GM21526 (cell line): Measurements from ENCODE around the gene RAB42.
A peak's percentile ranks its signal among the peaks of the same experiment; 100 is the strongest.
"Not testable (repeated sequence)": the region's sequence is repeated elsewhere in the genome, so short reads cannot be mapped to it uniquely, and the experiment has no call there.

Experiments
- ATAC-seq: cut with Tn5 transposase; IDR thresholded peaks from one replicate; pipeline ENCODE4 v1.9.1; 2021; ENCODE audit warnings: moderate library complexity; ENCODE audit not compliant: unreplicated experiment, low FRiP score

The RAB42 gene

DNA sequence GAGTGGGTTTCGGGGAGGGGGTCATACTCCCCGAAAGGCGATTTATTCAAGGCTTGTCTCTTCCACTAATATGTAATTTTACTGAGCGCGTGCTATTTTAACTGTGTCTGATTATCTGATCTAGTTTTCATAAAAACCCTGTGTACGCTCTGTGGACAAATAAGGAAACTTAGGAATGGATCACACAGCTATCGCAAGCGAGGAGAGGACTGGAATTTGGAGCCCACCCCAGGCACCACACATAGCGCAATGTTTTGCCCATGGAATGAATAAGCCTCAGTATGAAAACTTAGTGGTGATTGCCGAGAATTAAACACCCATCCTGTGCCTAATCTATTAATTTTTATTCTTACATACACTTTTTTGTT is 9.8 kb upstream of the RAB42 start:
- ATAC-seq: no peak

DNA sequence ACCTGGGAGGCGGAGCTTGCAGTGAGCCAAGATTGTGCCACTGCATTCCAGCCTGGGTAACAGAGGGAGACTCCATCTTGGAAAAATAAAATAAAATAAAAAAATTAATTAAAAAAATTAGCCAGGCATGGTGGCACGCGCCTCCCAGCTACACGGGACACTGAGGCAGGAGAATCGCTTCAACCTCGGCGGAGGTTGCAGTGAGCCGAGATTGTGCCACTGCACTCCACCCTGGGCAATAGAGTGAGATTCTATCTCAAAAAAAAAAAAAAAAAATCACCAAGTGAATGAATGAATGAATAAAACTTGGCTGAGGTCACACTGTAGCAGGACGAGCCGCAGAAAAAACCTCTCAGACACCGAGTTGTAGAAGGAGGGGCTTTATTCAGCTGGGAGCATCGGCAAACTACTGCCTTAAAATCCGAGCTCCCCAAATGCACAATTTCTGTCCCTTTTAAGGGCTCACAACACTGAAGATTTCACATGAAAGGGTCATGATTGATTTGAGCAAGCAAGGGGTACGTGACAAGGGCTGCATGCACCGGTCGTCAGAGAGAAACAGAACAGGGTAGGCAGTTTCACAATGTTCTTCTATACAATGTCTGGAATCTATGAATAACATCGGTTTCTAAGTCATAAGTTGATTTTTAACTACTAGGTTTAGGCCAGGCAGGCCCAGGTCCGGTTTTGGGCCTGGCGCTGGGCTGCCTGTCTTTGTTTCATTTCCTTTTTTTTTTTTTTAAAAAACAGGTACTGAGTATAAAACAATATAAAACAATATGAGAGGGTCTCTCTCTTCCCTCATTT is 5.3 kb upstream of the RAB42 start:
- not testable (repeated sequence) for ATAC-seq

GRCh38 chr1:28592321-28593071 is 431 bp downstream of the RAB42 start:
- no peak for ATAC-seq

- not testable (repeated sequence) for ATAC-seq
These were observed 1.9 kb downstream of the RAB42 start for GRCh38 chr1:28593988-28594356.

- ATAC-seq: not testable (repeated sequence)
These were observed 2.8 kb downstream of the RAB42 start for GRCh38 chr1:28594686-28595411.

DNA sequence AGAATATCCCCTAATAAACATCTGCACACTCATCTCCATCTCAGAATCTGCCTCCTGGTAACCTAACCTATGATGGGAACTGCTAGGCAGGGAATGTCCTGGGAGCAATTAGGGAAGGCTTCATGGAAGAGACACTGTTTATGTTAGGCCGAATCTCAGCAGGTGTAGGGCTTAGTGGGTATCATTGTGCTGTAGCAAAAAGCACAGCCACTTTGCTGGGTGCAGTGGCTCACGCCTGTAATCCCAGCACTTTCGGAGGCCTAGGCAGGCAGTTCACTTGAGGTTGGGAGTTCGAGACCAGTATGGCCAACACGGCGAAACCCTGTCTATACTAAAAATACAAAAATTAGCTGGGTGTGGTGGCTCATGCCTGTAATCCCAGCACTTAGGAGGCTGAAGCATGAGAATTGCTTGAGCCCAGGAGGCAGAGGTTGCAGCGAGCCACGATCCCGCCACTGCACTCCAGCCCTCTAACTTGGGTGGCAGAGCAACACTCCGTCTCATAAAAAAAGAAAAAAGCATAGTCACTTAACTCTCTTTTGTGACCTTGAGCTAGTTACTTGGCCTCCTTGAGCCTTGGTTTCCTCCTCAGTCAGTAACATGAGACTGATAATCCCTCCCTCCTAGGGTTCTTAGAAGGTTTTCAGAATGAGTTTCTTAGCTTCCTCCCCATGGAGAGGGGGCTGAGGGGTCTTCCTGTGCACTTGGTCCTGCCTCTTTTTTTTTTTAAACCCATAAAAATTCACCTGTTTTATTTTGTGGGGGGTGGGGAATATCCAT is 3.5 kb downstream of the RAB42 start:
- ATAC-seq: no peak

DNA sequence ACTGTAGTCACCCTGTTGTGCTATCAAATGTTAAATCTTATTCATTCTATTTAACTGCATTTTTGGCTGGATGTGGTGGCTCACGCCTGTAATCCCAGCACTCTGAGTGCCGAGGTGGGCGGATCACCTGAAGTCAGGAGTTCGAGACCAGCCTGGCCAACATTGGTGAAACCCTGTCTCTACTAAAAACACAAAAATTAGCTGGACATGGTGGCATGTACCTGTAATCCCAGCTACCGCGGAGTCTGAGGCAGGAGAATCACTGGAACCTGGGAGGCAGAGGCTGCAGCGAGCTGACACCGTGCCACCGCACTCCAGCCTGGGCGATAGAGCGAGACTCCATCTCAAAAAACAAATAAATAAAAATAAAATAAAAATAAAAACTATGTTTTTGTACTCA is 4.2 kb downstream of the RAB42 start:
- not testable (repeated sequence) for ATAC-seq

DNA sequence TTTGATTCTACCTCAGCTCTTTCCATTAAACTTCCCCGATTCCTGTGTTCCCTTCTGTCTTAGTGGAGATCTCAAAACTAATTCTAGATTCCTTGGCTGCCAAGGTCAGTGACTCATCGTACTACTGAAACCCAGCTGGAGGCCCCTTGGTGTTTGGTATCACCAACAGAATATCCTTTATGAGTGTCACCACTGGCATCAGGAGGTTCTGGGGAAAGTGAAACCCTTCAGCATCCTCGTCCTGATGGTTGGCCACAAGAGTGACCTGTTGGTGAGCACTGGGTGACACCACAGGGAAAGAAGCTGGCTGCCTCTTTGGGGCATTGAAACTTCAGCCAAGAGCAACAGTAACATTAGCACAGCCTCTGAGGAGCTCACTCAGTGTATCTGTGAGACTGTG is 9.6 kb downstream of the RAB42 start:
- no peak for ATAC-seq

DNA sequence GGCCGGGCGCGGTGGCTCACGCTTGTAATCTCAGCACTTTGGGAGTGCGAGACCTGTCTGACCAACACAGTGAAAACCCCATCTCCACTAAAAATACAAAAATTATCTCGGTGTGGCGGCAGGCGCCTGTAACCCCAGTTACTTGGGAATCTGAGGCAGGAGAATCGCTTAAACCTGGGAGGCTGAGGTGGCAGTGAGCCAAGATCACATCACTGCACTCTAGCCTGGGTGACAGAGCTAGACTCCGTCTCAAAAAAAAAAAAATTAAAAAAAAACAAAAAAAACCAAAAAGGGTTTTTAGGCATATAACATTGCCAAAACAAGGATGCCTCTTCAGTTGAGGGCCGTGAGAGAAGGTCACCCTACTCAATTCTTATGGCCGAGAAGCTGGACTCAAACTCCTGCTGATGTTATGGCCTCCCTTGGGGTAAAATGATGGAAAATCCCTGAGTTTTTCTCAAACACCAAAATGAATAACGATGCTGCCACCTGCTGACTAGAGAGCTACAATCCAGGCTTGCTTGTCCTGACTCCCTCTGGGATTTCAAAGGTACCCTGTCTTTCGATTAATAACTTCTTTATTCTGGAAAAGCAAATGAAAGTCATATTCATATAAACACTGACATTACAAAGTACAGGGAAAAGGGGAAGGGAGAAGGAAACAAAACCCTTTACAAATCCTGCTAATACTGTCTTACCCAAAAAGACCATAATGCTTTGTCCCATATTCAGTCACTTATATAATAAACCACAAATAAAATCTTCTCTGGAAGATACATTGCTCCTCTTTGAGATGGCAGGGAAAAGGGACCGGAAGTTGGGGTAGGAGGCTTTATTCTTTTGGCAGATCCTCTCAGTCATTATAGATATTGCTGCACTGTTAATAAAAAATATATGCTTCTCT is 10.7 kb downstream of the RAB42 start:
- ATAC-seq: no peak

DNA sequence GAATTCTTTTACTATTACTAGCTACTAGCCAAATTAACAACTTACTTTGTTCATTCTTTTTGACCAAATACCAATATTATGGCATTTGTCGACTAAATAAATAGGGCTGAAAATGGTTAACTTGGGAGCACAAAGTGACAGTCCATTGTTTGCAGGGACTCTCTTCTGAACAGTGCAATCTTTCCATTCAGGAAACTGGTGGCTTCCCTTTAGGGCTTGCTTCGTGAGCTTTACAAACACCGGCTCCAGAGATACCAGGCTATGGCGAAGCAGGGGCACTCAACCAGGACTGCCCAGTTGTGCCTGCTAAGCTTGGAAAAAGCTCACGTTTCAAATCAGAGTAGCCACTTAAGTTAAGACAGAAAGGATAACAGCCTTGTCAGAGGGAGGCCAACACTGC is 12.3 kb downstream of the RAB42 start:
- no peak for ATAC-seq

- ATAC-seq: no peak
These were observed 12.9 kb downstream of the RAB42 start for GRCh38 chr1:28604962-28605361.

- ATAC-seq: no peak
These were observed 14.7 kb downstream of the RAB42 start for GRCh38 chr1:28606771-28607170.

GRCh38 chr1:28613175-28613574 is 21.1 kb downstream of the RAB42 start:
- ATAC-seq: no peak

DNA sequence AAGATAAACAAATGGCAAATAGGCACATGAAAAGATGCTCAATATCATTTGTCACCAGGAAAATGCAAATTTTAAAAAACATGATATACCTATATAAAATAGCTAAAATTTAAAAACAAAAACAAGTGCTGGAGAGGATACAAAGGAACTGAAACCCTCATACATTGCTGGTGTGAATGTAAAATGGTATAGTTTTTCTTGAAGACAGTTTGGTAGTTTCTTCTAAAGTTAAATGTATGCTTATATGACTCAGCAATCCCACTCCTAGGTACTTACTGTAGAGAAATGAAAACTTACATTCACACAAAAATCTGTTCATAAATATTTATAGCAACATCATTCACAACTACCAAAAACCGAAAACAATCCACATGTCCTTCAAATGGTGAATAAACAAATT is 39.6 kb downstream of the RAB42 start:
- no peak for ATAC-seq

DNA sequence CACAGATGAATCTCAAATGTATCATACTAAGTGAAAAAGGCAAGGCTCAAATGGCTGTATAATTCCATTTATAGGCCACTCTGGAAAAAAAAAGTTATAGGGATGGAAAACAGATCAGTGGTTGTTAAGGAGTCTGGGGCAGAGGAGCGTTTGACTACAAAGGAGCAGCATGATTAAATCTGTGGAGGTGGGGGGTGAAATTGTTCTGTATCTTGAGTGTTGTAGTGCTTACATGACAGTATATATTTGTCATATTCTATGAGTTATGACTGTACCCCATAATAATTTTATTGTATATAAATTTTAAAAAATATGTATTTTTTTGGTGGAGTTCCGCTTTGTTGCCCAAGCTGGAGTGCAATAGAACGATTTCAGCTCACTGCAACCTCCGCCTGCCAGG is 40.5 kb downstream of the RAB42 start:
- ATAC-seq: no peak

- ATAC-seq: no peak
These were observed 48.7 kb downstream of the RAB42 start for GRCh38 chr1:28640766-28641165.

DNA sequence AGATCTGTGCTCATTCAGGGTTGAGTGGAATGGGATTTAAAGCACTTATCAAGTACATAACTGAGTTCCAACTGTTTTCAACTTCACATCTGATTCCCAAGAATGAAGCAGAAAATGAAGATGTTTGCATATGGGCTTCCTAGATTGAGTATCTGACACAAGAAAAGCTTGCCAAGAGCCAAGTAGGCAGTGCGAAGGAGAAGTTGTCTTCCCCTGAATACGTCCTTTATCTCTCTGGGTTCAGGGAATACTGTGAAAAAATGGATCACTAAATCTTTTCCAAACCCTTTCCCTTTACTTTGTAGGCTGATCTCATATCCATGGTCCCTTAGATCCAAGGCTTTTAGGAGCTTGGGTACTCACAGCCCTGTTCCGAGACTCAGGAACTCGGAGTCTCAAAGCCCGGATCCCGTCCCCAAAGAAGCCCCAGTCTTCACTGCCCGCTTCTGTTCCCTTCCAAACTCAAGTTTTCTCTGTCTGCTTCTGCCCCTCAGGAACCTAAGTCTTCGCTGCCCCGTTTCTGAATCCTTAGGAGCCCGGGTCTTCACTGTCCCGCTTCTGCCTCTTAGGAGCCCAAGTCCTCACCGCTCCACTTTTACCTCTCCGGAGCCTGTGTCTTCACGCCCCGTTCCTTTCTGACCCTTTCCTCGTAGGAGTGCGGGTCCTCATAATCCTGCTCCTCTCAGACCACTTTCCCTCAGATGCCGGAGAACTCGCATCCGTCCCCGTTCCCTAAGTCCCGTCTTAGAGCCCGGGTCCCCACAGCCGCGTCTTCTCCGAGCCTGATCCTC is 50.2 kb downstream of the RAB42 start:
- peak; percentile 18 for ATAC-seq

- peak; percentile 50 for ATAC-seq
These were observed 51.0 kb downstream of the RAB42 start, which contains the start of gene TAF12 for GRCh38 chr1:28642847-28643635. TSS of gene TAF12 (minus strand) at chr1:28643067. CDS start at chr1:28622081, 20,986 bp downstream.
